Measurements from ENCODE around the gene ZNF593OS.

ZNF593OS gene

DNA sequence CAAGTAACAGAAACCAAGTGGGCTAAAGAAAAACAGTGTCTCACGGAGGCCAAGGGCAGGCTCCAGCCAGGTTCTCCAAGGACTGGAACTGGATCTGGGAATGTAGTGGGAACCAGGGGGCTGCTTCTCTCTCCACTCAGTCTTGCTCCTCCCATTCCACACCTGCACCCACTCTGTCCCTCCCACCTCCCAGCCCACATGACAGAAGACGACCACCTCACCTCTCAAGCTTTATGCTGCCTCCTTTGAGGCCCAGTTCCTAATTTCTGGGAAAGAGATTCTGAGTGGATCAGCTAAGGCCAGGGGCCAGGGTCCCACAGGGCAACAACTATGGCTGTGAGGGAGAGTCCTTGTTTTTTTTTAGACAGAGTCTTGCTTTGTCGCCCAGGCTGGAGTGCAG is 43.6 kb upstream of the ZNF593OS start:
- DNase-seq (ENCODE audit: low spot score), result no peak
- TF ChIP-seq CTCF (IDR thresholded peaks at IDR 0.05; ENCODE audit: poor library complexity, severe bottlenecking), result no peak

GRCh38 chr1:26213335-26213905 is 41.8 kb upstream of the ZNF593OS start:
- ATAC-seq (ENCODE audit: low read depth) (no peak), DNase-seq (ENCODE audit: low spot score) (no peak)
- TF ChIP-seq CTCF (IDR thresholded peaks at IDR 0.05; ENCODE audit: poor library complexity, severe bottlenecking), result no peak
- Histone ChIP-seq H3K4me1 (ENCODE audit: insufficient read depth, poor library complexity, severe bottlenecking) (no peaks in the 10 kb centered on the region), H3K4me3 (ENCODE audit: severe bottlenecking) (no peak overlapping the region), H3K27me3 (ENCODE audit: insufficient read depth, poor library complexity, severe bottlenecking) (no peaks in the 10 kb centered on the region), H3K36me3 (ENCODE audit: low read depth) (no peaks in the 10 kb centered on the region), H3K27ac (ENCODE audit: poor library complexity, severe bottlenecking) (no peak overlapping the region), H3K9me3 (ENCODE audit: severe bottlenecking) (no peaks in the 10 kb centered on the region)

More for the DNA sequence above, 43.6 kb upstream of the ZNF593OS start:
- no peaks in the 10 kb centered on the region for H3K27me3 ChIP-seq (ENCODE audit: insufficient read depth, poor library complexity, severe bottlenecking)
- no peaks in the 10 kb centered on the region for H3K4me1 ChIP-seq (ENCODE audit: insufficient read depth, poor library complexity, severe bottlenecking)
- no peaks in the 10 kb centered on the region for H3K36me3 ChIP-seq (ENCODE audit: low read depth)
- H3K9me3 ChIP-seq (ENCODE audit: severe bottlenecking), result no peaks in the 10 kb centered on the region
- no peak overlapping the region for H3K4me3 ChIP-seq (ENCODE audit: severe bottlenecking)
- no peak overlapping the region for H3K27ac ChIP-seq (ENCODE audit: poor library complexity, severe bottlenecking)
- ATAC-seq (ENCODE audit: low read depth), result no peak

- H3K9me3 ChIP-seq (ENCODE audit: severe bottlenecking), result no peaks in the 10 kb centered on the region
- no peaks in the 10 kb centered on the region for H3K4me1 ChIP-seq (ENCODE audit: insufficient read depth, poor library complexity, severe bottlenecking)
- H3K27ac ChIP-seq (ENCODE audit: poor library complexity, severe bottlenecking), result no peak overlapping the region
- no peaks in the 10 kb centered on the region for H3K27me3 ChIP-seq (ENCODE audit: insufficient read depth, poor library complexity, severe bottlenecking)
- no peaks in the 10 kb centered on the region for H3K36me3 ChIP-seq (ENCODE audit: low read depth)
- ATAC-seq (ENCODE audit: low read depth), result no peak
- no peak for DNase-seq (ENCODE audit: low spot score)
- no peak for TF ChIP-seq CTCF (IDR thresholded peaks at IDR 0.05; ENCODE audit: poor library complexity, severe bottlenecking)
- H3K4me3 ChIP-seq (ENCODE audit: severe bottlenecking), result no peak overlapping the region
Observed at GRCh38 chr1:26212726-26213125, 41.1 kb upstream of the ZNF593OS start.

DNA sequence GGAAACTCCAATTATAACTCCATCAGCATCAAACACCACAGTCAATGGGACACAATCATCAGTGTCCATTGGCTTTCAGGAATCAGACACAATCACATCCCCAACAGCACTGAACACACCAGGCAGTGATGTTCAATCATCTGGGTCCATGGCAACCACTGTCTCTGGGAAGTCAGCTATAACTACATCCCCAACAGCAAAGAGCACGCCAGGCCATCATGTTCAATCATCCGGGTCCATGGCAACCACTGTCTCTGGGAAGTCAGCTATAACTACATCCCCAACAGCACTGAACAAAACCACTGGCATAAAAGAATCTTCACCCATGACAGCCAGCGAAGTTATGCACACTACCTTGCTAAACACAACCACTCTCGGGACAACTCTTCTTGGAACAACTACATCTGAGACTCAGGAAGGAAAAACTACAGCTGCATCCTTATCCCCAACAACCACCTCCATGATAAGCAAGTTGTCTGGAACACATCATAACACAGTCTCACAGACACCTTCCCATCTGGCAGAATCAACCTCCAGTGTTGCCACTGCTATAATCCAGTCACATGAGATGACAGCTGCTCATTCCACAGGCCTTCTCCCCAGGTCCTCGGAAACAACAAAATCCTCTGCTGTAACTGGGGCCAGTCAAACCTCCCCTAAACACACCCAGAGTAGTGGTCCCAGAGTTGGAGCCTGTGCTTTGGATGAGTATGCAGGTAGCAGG is 38.7 kb upstream of the ZNF593OS start:
- Histone ChIP-seq H3K27me3 (ENCODE audit: insufficient read depth, poor library complexity, severe bottlenecking) (no peaks in the 10 kb centered on the region), H3K9me3 (ENCODE audit: severe bottlenecking) (no peaks in the 10 kb centered on the region), H3K4me1 (ENCODE audit: insufficient read depth, poor library complexity, severe bottlenecking) (no peaks in the 10 kb centered on the region), H3K4me3 (ENCODE audit: severe bottlenecking) (no peak overlapping the region), H3K36me3 (ENCODE audit: low read depth) (no peaks in the 10 kb centered on the region), H3K27ac (ENCODE audit: poor library complexity, severe bottlenecking) (no peak overlapping the region)
- no peak for ATAC-seq (ENCODE audit: low read depth)
- DNase-seq (ENCODE audit: low spot score), result no peak
- no peak for TF ChIP-seq CTCF (IDR thresholded peaks at IDR 0.05; ENCODE audit: poor library complexity, severe bottlenecking)

All from RWPE2 (cell line).